ENCODE results near the gene SLC26A9. TPM values are rescaled to one million over a fixed set of nuclear protein-coding genes. Genes with fewer than 3 reads are reported as not detected.

The SLC26A9 gene
- total and polyA plus RNA-seq, 9 of the 15 experiments (the other 6 are each of a cell fraction or from before 2014, with no cell fraction given): 0.03 TPM; not detected in 8

DNA sequence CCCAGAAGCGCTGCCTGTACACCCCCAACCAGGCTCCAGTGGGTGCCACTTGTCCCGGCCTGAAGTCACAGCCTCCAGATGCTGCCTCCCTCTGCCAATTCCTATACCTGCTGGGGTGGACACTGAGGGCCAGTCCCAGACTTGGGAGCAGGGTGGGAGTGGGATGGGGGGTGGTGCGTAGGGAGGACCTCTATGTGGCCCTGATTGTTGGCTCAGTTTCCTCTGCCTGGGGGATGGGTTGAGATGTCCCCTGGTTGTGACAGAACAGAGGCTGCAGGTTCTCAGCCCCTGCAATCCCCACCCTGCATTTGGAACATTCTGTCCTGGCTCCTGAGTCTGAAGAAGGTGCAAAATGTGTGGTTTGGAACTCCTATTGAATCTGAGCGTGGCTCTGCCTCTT lies 32.8 kb upstream of the SLC26A9 start (continued):
- no peak for TF ChIP-seq NR4A1 (CRISPR knock-in tag; IDR thresholded peaks at IDR 0.05)
- no peak for TF ChIP-seq NR4A1 (tag; IDR thresholded peaks at IDR 0.05)
- TF ChIP-seq, protein P1, sequence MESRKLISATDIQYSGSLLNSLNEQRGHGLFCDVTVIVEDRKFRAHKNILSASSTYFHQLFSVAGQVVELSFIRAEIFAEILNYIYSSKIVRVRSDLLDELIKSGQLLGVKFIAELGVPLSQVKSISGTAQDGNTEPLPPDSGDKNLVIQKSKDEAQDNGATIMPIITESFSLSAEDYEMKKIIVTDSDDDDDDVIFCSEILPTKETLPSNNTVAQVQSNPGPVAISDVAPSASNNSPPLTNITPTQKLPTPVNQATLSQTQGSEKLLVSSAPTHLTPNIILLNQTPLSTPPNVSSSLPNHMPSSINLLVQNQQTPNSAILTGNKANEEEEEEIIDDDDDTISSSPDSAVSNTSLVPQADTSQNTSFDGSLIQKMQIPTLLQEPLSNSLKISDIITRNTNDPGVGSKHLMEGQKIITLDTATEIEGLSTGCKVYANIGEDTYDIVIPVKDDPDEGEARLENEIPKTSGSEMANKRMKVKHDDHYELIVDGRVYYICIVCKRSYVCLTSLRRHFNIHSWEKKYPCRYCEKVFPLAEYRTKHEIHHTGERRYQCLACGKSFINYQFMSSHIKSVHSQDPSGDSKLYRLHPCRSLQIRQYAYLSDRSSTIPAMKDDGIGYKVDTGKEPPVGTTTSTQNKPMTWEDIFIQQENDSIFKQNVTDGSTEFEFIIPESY (CRISPR knock-in tag; IDR thresholded peaks at IDR 0.05): no peak
- TF ChIP-seq TAF1 (IDR thresholded peaks at IDR 0.05; ENCODE audit: control insufficient read depth, extremely low read depth, insufficient read depth, low read length, severe bottlenecking): no peak

DNA sequence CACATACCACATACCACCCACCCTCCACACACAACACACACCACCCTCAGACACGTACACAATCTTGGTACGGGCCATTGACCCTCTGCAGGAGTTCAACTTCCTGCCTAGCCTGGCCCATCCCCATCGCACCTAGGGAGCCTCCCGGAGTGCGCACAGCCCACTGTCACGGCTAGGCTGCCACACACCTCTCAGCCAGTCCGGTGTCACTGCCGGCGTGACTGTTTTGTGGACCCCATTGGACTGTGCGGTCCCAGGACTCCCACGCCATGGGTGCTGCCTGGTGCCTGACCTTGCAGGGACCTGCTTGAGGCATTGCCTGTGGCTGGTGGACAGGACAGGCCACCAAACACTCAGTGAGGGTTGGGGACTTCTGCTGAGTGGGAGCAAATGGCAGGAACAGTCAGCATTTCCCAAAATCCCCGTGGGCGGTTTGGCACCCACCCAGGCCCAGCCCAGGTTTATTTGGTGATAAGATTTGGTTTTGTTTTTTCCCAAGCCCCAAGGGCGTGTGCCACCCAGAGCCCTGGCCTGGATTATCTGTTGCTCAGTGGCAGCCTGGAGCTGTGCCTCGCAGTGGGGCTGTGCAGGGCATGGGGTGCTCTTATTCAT lies 32.2 kb upstream of the SLC26A9 start:
- CTCF ChIA-PET (ENCODE audit: low intra/inter-chr PET ratio): interaction anchor here (0.7 to 5.9 kb wide), 3 partner anchors 56 to 318 kb away, joined by 3 to 114 read pairs (median 6); no protein-coding TSS in a partner anchor
- H4K20me1 ChIP-seq (replicated peaks; ENCODE audit: control insufficient read depth, insufficient read depth, low read length): peaks cover 13% of the 10 kb centered on the region; the same call in 1 of the 2 replicates
- H3K27ac ChIP-seq (ENCODE audit: extremely low read depth, low read depth, low read length): no peak overlapping the region
- peaks cover 18 to 41% of the 10 kb centered on the region in 2 experiments for H3K27me3 ChIP-seq (ENCODE audit: control insufficient read depth in 2 of 2, insufficient read depth in 2 of 2, low read length in 2 of 2)
- TF ChIP-seq USF2 (CRISPR knock-in tag; IDR thresholded peaks at IDR 0.05) (no peak), TEAD1 (CRISPR knock-in tag; IDR thresholded peaks at IDR 0.05) (no peak), MBD2 (IDR thresholded peaks at IDR 0.05; ENCODE audit: borderline replicate concordance, low read depth) (no peak), SRSF1 (IDR thresholded peaks at IDR 0.05; ENCODE audit: low read depth, low read length) (no peak), NEUROD1 (IDR thresholded peaks at IDR 0.05; ENCODE audit: borderline replicate concordance, low read depth, low read length, partially characterized antibody) (no peak), ZKSCAN8 (CRISPR knock-in tag; IDR thresholded peaks at IDR 0.05) (no peak), SP1 (CRISPR knock-in tag; IDR thresholded peaks at IDR 0.05) (no peak), FIP1L1 (IDR thresholded peaks at IDR 0.05; ENCODE audit: low read depth, low read length, poor library complexity, severe bottlenecking) (no peak)
- TF ChIP-seq, protein P2, sequence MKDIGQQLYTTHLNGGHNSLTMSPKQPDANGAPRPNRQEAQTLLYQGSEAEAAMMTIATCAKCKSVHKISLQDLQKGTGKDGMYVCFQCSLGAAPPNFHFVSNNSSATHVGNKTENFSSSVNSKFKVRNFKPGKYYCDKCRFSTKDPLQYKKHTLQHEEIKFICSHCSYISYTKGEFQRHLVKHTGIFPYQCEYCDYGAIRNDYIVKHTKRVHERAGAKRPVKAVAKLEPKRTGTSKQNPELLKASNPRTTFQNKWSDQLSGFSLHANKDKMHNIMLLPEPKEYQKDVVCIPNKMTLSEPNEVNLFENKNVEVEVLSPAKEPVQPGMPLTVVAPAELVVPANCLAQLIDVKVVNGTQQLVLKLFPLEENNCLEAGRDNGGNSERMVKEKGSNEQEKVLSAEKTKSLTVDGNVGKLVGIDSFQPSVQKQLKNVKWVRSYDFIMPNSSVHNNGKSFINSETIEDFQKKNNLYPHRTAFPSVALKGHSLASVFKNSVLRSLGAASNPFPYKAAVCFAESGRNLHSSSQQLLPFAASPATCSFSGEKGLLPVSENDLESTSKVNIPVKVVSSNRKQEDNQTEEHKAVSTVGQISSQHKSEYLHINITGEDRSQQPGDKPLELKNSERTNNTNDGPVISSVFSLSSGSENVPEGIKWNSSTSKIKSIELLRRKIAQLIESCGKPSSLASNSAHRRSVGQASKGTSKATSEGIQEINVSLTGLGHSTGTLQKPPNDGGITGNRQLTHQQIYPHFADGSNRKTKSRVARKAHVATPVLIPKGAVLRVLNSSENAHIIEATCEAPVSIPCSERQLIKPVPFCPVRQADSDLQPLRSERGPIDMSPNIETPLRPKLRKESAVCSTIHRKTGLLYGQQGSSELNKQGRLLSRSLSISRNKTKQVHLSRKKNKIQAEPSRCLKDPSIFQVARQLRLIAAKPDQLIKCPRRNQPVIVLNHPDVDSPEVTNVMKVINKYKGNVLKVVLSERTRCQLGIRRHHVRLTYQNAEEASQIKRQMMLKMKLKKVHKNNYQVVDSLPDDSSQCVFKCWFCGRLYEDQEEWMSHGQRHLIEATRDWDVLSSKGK (CRISPR knock-in tag; IDR thresholded peaks at IDR 0.05): no peak
- peaks cover 0 to 4% of the 10 kb centered on the region in 2 experiments; a peak in 1 of 5 replicates for H3K4me1 ChIP-seq (replicated peaks in 1 of 2; ENCODE audit: control insufficient read depth in 2 of 2, insufficient read depth in 2 of 2, low read length in 2 of 2)
- no peaks in the 10 kb centered on the region for H3K36me3 ChIP-seq (ENCODE audit: control insufficient read depth, insufficient read depth, low read length)
- ATAC-seq: no peak
- H3K4me3 ChIP-seq: no peak overlapping the region
- intact Hi-C loops (cut with micrococcal nuclease): loop anchor here (5.0 kb wide), 1 partner anchor 383 kb away; no protein-coding TSS in a partner anchor
- no peak for DNase-seq (ENCODE audit: extremely low read depth in 1 of 4, low spot score in 3 of 4)
- H2AFZ ChIP-seq (ENCODE audit: low read depth, low read length): no peak overlapping the region
- FAIRE-seq: no peak
- H3K9me3 ChIP-seq (replicated peaks; ENCODE audit: control insufficient read depth, insufficient read depth, low read depth, low read length): no peaks in the 10 kb centered on the region; the same call in 1 of the 2 replicates
- POLR2A ChIA-PET: no interaction called here
- 5% methylated on average over 15 of the region's 15 CpGs for WGBS (ENCODE audit: insufficient coverage, low coverage, missing lambda C conversion rate)
- no TSS peak for BruUV-seq (replicated peaks)
- H3K9me1 ChIP-seq (ENCODE audit: control insufficient read depth, insufficient read depth, low read length): no peaks in the 10 kb centered on the region
- H3K79me2 ChIP-seq (ENCODE audit: control insufficient read depth, insufficient read depth, low read length): no peaks in the 10 kb centered on the region
- H3K4me2 ChIP-seq (ENCODE audit: insufficient read depth, low read length): no peak overlapping the region
- no peak overlapping the region for H3K9ac ChIP-seq (ENCODE audit: insufficient read depth in 1 of 2, low read depth in 2 of 2, low read length in 2 of 2)
- in situ Hi-C loops (cut with MboI): no loop called here
